ENCODE results near the gene PLXND1. TPM values are rescaled to one million over a fixed set of nuclear protein-coding genes. Genes with fewer than 3 reads are reported as not detected.

Gene PLXND1
- total RNA-seq, 2 donors from 2014 or later: 47.7 to 135 TPM

DNA sequence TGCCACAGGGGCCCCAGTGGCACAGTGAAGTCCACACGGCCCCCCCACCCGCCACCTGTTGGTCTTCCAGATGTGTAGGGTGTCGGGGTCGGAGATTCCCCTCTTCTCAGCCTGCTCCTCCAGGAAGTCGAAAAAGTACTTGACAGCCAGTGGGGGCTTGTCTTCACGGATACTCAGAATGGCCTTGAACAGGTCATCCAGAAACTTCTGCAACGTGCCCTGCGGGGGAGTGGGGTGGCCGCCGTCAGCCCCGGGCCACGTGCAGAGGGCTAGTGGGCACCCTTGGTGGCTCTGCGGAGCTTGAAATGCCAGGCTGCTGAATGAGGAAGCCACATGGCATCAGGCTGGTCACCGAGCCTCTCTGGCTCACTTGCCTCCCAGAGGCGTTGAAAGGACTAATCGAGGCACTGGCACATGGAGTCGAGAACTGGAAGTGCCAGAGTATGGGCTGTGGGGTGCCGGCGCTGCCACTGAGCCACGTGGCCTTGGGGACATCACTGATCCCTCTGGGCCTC is 46.9 kb downstream of the PLXND1 start:
- no peak overlapping the region for H3K27ac ChIP-seq
- intact Hi-C loops (cut with DNase I): no loop called here

GRCh38 chr3:129558772-129559564 is 47.5 kb downstream of the PLXND1 start:
- 73 to 74% methylated on average over 7 to 10 of the region's 11 CpGs for WGBS, 2 donors
- no peak for TF ChIP-seq POLR2A (IDR thresholded peaks at IDR 0.05)
- TF ChIP-seq, protein P1, sequence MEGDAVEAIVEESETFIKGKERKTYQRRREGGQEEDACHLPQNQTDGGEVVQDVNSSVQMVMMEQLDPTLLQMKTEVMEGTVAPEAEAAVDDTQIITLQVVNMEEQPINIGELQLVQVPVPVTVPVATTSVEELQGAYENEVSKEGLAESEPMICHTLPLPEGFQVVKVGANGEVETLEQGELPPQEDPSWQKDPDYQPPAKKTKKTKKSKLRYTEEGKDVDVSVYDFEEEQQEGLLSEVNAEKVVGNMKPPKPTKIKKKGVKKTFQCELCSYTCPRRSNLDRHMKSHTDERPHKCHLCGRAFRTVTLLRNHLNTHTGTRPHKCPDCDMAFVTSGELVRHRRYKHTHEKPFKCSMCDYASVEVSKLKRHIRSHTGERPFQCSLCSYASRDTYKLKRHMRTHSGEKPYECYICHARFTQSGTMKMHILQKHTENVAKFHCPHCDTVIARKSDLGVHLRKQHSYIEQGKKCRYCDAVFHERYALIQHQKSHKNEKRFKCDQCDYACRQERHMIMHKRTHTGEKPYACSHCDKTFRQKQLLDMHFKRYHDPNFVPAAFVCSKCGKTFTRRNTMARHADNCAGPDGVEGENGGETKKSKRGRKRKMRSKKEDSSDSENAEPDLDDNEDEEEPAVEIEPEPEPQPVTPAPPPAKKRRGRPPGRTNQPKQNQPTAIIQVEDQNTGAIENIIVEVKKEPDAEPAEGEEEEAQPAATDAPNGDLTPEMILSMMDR (IDR thresholded peaks at IDR 0.05): no peak
- Histone ChIP-seq H3K27me3 (no peaks in the 10 kb centered on the region), H3K27ac (no peak overlapping the region), H3K4me3 (no peak overlapping the region), H3K36me3 (replicated peaks in 1 of 2; ENCODE audit: insufficient read depth in 1 of 2, low read depth in 2 of 2) (no peaks in the 10 kb centered on the region), H3K4me1 (peaks cover 11% of the 10 kb centered on the region), H3K9me3 (no peaks in the 10 kb centered on the region)
- no peak for DNase-seq
- ATAC-seq: no peak
- intact Hi-C loops (cut with DNase I): no loop called here

More for the DNA sequence above, 46.9 kb downstream of the PLXND1 start:
- 88 to 90% methylated on average over 15 to 19 of the region's 20 CpGs for WGBS, 2 donors
- H3K9me3 ChIP-seq: no peaks in the 10 kb centered on the region
- no peaks in the 10 kb centered on the region for H3K27me3 ChIP-seq
- no peak for TF ChIP-seq POLR2A (IDR thresholded peaks at IDR 0.05)
- TF ChIP-seq, protein P1 (IDR thresholded peaks at IDR 0.05): no peak
- H3K4me1 ChIP-seq: peaks cover 6% of the 10 kb centered on the region
- ATAC-seq (no peak), DNase-seq (no peak)
- no peak overlapping the region for H3K4me3 ChIP-seq
- no peaks in the 10 kb centered on the region for H3K36me3 ChIP-seq (replicated peaks in 1 of 2; ENCODE audit: insufficient read depth in 1 of 2, low read depth in 2 of 2)

- 78 to 84% methylated on average over 12 to 15 of the region's 15 CpGs for WGBS, 2 donors
- no peak for DNase-seq
- Histone ChIP-seq H3K4me1 (peaks cover 11% of the 10 kb centered on the region), H3K27ac (no peak overlapping the region), H3K9me3 (no peaks in the 10 kb centered on the region), H3K4me3 (no peak overlapping the region), H3K27me3 (no peaks in the 10 kb centered on the region), H3K36me3 (replicated peaks in 1 of 2; ENCODE audit: insufficient read depth in 1 of 2, low read depth in 2 of 2) (no peaks in the 10 kb centered on the region)
- no peak for ATAC-seq
- intact Hi-C loops (cut with DNase I): no loop called here
- no peak for TF ChIP-seq POLR2A (IDR thresholded peaks at IDR 0.05)
- TF ChIP-seq, protein P1 (IDR thresholded peaks at IDR 0.05): no peak
Measured at GRCh38 chr3:129558081-129558771, 48.2 kb downstream of the PLXND1 start.

DNA sequence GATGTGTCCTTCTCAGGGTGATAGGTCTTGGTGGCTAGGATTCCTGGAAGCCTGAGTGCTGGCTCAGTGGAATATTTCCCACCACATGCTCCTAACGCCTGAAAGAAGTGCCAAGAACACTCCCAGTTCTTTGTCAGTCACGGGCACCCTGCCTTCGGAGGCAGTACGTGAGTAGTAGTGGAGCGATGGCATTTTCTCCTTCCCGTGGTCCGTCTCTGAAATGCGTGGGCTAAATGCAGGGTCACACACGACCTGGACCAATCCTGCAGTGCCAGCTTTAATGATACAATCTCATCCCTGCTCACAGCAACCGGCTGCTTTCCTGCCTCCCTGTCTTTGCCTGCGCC is 49.0 kb downstream of the PLXND1 start:
- no peaks in the 10 kb centered on the region for H3K36me3 ChIP-seq (replicated peaks in 1 of 2; ENCODE audit: insufficient read depth in 1 of 2, low read depth in 2 of 2)
- no peaks in the 10 kb centered on the region for H3K9me3 ChIP-seq
- WGBS, 2 donors: 74 to 88% methylated on average over 11 of the region's 11 CpGs
- no peak for ATAC-seq
- intact Hi-C loops (cut with DNase I): no loop called here
- DNase-seq: no peak
- H3K4me3 ChIP-seq: no peak overlapping the region
- peaks cover 11% of the 10 kb centered on the region for H3K4me1 ChIP-seq
- H3K27ac ChIP-seq: no peak overlapping the region
- TF ChIP-seq POLR2A (IDR thresholded peaks at IDR 0.05): no peak
- TF ChIP-seq, protein P1 (IDR thresholded peaks at IDR 0.05): no peak
- no peaks in the 10 kb centered on the region for H3K27me3 ChIP-seq

Data from body of pancreas (tissue), 4 donors.